WERI-Rb-1 (cell line): ENCODE data around the gene SNAI1.

Experiments used
- DNase-seq: peaks from one replicate; pipeline ENCODE4 v3.0.0-alpha.2; 2020
- H3K27ac ChIP-seq: fragments of 250-450 bp; sonication (Bioruptor Pico); 2 replicates; pipeline ENCODE4 v1.5.1; 2020; ENCODE audit warnings: mild to moderate bottlenecking, moderate library complexity
- H3K27me3 ChIP-seq: fragments of 250-450 bp; sonication (Bioruptor Pico); 2 replicates; pipeline ENCODE4 v1.5.1; 2021; ENCODE audit warnings: mild to moderate bottlenecking, low read depth, moderate library complexity; ENCODE audit not compliant: insufficient read depth, severe bottlenecking
- H3K36me3 ChIP-seq: fragments of 250-450 bp; sonication (Bioruptor Pico); 2 replicates; pipeline ENCODE4 v1.5.1; 2020; ENCODE audit warnings: mild to moderate bottlenecking, moderate library complexity
- H3K4me3 ChIP-seq: 2 replicates; pipeline ENCODE4 v1.5.1; 2011; ENCODE audit warnings: low read depth, mild to moderate bottlenecking, control low read depth, low read length
- H3K9me3 ChIP-seq: fragments of 250-450 bp; sonication (Bioruptor Pico); 2 replicates; pipeline ENCODE4 v1.5.1; 2021; ENCODE audit warnings: mild to moderate bottlenecking, moderate library complexity; ENCODE audit not compliant: severe bottlenecking
- TF ChIP-seq, protein P1 (sequence below): IDR thresholded peaks from 2 replicates; pipeline ENCODE4 v1.5.1; 2011; ENCODE audit warnings: low read depth, mild to moderate bottlenecking, control low read depth, inconsistent platforms, low read length

SNAI1 gene

DNA sequence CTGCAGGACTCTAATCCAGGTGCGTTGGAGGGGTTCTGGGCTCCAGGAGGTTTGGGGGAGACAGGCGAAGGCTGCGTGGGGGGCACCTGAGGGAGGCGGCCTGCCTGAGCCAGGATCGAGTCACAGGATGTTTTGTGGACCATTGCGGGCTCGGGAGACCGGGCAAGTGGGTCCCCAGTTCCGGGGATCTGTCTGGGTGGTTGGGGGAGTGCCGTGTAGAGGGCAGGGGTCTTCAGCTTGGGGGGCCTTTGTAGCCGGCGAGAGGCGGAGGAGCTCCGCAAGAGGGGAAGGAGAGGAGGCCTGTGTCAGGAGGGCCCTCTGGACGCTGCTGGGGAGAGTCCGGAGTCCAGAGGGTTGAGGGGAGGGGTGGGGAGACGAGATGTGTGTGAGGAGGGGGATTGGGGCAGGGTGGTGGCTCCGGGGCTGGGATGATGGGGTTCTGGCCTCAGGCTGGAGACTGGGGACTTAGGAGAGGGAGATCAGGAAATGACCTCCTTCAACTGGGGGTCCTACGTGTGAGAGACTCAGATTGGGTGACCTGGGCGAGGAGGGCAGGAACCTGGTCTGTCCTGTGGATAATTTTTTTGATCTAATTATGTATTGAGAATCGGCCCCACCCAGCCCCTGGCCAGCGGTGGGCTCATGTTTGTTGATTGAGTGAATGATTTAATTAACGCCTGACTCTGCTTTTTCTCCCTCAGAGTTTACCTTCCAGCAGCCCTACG is 505 bp downstream of the SNAI1 start:
- TF ChIP-seq, protein P1, sequence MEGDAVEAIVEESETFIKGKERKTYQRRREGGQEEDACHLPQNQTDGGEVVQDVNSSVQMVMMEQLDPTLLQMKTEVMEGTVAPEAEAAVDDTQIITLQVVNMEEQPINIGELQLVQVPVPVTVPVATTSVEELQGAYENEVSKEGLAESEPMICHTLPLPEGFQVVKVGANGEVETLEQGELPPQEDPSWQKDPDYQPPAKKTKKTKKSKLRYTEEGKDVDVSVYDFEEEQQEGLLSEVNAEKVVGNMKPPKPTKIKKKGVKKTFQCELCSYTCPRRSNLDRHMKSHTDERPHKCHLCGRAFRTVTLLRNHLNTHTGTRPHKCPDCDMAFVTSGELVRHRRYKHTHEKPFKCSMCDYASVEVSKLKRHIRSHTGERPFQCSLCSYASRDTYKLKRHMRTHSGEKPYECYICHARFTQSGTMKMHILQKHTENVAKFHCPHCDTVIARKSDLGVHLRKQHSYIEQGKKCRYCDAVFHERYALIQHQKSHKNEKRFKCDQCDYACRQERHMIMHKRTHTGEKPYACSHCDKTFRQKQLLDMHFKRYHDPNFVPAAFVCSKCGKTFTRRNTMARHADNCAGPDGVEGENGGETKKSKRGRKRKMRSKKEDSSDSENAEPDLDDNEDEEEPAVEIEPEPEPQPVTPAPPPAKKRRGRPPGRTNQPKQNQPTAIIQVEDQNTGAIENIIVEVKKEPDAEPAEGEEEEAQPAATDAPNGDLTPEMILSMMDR = no peak
- Histone ChIP-seq H3K4me3 (peak overlapping the region; percentile 91), H3K27me3 (no peaks in the 10 kb centered on the region), H3K9me3 (no peaks in the 10 kb centered on the region), H3K36me3 (peaks cover 43% of the 10 kb centered on the region), H3K27ac (peak overlapping the region; percentile 86)
- DNase-seq = peak; percentile 21

DNA sequence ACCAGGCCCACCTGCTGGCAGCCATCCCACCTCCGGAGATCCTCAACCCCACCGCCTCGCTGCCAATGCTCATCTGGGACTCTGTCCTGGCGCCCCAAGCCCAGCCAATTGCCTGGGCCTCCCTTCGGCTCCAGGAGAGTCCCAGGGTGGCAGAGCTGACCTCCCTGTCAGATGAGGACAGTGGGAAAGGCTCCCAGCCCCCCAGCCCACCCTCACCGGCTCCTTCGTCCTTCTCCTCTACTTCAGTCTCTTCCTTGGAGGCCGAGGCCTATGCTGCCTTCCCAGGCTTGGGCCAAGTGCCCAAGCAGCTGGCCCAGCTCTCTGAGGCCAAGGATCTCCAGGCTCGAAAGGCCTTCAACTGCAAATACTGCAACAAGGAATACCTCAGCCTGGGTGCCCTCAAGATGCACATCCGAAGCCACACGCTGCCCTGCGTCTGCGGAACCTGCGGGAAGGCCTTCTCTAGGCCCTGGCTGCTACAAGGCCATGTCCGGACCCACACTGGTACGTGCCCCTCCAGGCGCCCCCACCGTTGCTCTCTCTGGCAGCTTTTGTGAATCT is 1.1 kb downstream of the SNAI1 start:
- Histone ChIP-seq H3K27ac (peak overlapping the region; percentile 86), H3K4me3 (peak overlapping the region; percentile 91), H3K27me3 (no peaks in the 10 kb centered on the region), H3K9me3 (no peaks in the 10 kb centered on the region), H3K36me3 (peaks cover 50% of the 10 kb centered on the region)
- no peak for DNase-seq
- TF ChIP-seq, protein P1 = no peak

DNA sequence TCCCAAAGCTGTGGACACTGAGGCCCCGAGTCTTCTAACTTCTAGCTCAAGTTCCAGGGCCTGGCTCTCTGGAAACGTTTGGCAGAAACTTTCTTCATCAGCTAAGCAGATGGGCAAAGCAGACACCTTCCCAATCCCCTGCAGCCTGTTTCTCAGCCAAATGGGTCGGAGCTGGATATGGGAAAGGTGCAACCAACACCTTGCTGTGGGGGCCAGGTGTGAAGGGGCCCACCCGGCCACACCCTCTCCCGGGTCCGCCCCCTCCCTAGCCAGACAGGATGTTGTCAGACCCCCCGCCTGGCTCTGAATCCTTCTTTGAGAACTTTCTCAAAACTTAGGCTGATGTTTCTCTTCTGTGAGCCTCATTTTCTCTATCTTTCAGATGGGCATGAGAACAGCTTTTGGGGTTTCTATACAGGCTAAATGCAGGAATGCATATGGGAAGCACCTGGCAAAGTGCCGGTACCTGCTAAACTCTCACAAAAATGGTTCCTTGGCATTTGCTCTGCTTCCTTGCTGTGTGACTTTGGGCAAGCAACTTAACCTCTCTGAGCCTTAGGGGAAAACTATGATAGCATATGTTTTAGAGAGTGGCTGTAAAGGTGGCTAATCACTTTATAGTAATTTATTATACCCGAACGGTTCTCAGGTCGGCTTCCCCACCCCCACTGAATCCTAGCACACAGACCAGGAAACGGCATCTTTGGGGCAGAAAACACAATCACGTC is 1.8 kb downstream of the SNAI1 start:
- TF ChIP-seq, protein P1 = no peak
- no peak for DNase-seq
- Histone ChIP-seq H3K27ac (peak overlapping the region; percentile 86), H3K9me3 (no peaks in the 10 kb centered on the region), H3K4me3 (peak overlapping the region; percentile 91), H3K36me3 (peaks cover 56% of the 10 kb centered on the region), H3K27me3 (no peaks in the 10 kb centered on the region)

DNA sequence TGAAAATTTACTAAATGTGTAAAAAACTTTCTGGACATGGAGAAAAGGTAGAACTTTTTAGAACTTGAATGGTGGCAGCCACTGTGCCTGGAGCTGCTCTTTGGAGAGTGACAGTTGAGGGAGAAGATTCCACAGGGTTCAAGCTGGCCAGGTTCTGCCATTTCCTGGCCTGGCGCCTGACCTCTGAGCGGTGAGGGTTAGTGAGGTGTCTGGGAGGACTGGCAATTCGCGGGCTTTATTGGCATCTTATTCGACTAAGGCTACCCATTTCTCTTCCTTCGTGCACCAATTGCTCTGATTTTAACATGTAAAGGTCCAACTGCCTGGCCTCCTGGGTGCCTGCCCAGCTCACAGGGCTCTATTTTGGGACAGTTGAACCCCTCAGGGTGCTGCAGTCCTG is 2.4 kb downstream of the SNAI1 start:
- peaks cover 56% of the 10 kb centered on the region for H3K36me3 ChIP-seq
- no peak for DNase-seq
- no peaks in the 10 kb centered on the region for H3K27me3 ChIP-seq
- no peaks in the 10 kb centered on the region for H3K9me3 ChIP-seq
- peak overlapping the region; percentile 91 for H3K4me3 ChIP-seq
- TF ChIP-seq, protein P1 = no peak
- peak overlapping the region; percentile 68 for H3K27ac ChIP-seq

DNA sequence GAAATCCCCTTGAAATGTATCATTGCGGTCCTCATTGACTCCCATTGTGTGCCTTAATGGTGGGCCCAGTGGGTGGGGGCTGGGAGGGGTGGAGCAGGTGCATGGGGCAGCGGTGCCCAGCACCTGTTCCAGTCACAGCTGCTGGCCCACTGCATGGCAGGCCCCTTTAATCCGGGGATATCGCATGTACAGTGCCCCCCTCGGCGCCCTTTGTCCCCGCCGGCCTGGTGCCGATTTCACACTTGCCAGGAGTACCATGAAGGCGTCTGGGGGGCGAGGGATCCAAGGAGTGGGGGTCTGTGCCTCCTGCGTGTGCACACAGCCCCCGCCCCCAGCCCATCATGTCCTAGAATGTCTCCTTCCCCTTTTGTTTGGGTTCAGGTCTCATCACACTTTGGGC is 2.8 kb downstream of the SNAI1 start:
- Histone ChIP-seq H3K4me3 (peak overlapping the region; percentile 91), H3K9me3 (no peaks in the 10 kb centered on the region), H3K27me3 (no peaks in the 10 kb centered on the region), H3K36me3 (peaks cover 56% of the 10 kb centered on the region), H3K27ac (peak overlapping the region; percentile 68)
- DNase-seq = no peak
- TF ChIP-seq, protein P1 = no peak
